Measurements from ENCODE around the gene RAB9A. TPM values are rescaled to one million over a fixed set of nuclear protein-coding genes. Genes with fewer than 3 reads are reported as not detected.

The RAB9A gene
- total and polyA plus RNA-seq, 4 donors, result 9.0 to 22.9 (median 12.0) TPM

GRCh38 chrX:13700380-13700779, 11.5 kb downstream of the RAB9A start:
- Histone ChIP-seq H3K4me1 (ENCODE audit: control insufficient read depth in 4 of 4, insufficient read depth in 4 of 4, low read length in 3 of 4) (peaks cover 0 to 2% (median 0%) of the 10 kb centered on the region in 4 donors), H3K4me3 (ENCODE audit: low read depth in 1 of 3, low read length in 3 of 3) (no peak overlapping the region), H3K9me3 (ENCODE audit: control insufficient read depth in 4 of 4, low read length in 3 of 4) (no peaks in the 10 kb centered on the region), H3K36me3 (ENCODE audit: control insufficient read depth in 4 of 4, insufficient read depth in 3 of 4, low read depth in 1 of 4, low read length in 3 of 4) (no peaks in the 10 kb centered on the region), H3K9ac (ENCODE audit: low read depth in 1 of 2, low read length in 2 of 2) (no peak overlapping the region), H3K27ac (ENCODE audit: low read depth in 1 of 2, low read length in 2 of 2) (no peak overlapping the region), H3K27me3 (ENCODE audit: control insufficient read depth in 4 of 4, insufficient read depth in 4 of 4, low read length in 3 of 4) (no peaks in the 10 kb centered on the region)
- TF ChIP-seq FOXA1 (IDR thresholded peaks at IDR 0.05) (no peak), NR2F2 (IDR thresholded peaks at IDR 0.05) (no peak), TAF1 (conservative IDR thresholded peaks at IDR 0.05) (no peak)
- TF ChIP-seq, protein P1, sequence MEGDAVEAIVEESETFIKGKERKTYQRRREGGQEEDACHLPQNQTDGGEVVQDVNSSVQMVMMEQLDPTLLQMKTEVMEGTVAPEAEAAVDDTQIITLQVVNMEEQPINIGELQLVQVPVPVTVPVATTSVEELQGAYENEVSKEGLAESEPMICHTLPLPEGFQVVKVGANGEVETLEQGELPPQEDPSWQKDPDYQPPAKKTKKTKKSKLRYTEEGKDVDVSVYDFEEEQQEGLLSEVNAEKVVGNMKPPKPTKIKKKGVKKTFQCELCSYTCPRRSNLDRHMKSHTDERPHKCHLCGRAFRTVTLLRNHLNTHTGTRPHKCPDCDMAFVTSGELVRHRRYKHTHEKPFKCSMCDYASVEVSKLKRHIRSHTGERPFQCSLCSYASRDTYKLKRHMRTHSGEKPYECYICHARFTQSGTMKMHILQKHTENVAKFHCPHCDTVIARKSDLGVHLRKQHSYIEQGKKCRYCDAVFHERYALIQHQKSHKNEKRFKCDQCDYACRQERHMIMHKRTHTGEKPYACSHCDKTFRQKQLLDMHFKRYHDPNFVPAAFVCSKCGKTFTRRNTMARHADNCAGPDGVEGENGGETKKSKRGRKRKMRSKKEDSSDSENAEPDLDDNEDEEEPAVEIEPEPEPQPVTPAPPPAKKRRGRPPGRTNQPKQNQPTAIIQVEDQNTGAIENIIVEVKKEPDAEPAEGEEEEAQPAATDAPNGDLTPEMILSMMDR (IDR thresholded peaks at IDR 0.05; ENCODE audit: low read depth, low read length, missing input control), result no peak
- TF ChIP-seq, protein P2, sequence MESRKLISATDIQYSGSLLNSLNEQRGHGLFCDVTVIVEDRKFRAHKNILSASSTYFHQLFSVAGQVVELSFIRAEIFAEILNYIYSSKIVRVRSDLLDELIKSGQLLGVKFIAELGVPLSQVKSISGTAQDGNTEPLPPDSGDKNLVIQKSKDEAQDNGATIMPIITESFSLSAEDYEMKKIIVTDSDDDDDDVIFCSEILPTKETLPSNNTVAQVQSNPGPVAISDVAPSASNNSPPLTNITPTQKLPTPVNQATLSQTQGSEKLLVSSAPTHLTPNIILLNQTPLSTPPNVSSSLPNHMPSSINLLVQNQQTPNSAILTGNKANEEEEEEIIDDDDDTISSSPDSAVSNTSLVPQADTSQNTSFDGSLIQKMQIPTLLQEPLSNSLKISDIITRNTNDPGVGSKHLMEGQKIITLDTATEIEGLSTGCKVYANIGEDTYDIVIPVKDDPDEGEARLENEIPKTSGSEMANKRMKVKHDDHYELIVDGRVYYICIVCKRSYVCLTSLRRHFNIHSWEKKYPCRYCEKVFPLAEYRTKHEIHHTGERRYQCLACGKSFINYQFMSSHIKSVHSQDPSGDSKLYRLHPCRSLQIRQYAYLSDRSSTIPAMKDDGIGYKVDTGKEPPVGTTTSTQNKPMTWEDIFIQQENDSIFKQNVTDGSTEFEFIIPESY (IDR thresholded peaks at IDR 0.05), result no peak
- 58% methylated on average over 4 of the region's 4 CpGs for WGBS
- no peak for DNase-seq (ENCODE audit: low spot score)

DNA sequence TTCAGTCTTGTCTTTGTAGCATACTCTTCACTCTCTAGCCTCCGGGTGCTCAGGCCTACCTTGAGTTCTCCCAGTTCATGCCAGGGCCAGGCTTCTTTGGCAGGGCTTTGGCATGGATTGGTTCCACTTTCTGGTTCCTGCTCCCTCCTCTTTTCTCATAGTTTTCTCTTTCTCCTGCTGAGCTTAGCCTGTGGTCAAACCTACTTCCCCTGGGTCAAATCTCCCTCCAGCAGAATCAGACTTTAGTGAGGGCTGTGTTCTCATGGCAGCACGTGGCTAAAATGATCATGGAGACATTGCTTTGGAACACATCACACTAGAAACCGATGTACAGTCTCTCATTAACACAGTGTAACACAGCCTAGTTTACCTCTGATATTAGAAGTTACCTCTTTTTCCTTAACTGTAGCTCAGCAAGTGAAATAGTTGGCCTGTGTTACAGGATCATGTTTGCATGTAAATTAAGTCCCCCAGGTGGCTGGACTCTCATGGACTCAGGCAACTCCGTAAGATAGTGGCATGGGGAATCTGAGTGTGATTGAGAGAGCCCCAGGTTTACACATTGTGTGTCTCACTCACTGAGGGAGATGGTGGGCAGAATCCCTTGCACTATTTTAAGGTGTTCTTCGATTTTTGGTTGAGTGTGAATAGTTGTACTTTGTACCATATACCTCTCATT, 13.3 kb downstream of the RAB9A start:
- H3K9me3 ChIP-seq (ENCODE audit: control insufficient read depth in 4 of 4, low read length in 3 of 4), result no peaks in the 10 kb centered on the region
- peaks cover 0 to 2% (median 0%) of the 10 kb centered on the region in 4 donors for H3K4me1 ChIP-seq (ENCODE audit: control insufficient read depth in 4 of 4, insufficient read depth in 4 of 4, low read length in 3 of 4)
- TF ChIP-seq YY1 (IDR thresholded peaks at IDR 0.05) (no peak), ATF3 (IDR thresholded peaks at IDR 0.05) (no peak), RXRA (IDR thresholded peaks at IDR 0.05) (no peak), NR2F2 (IDR thresholded peaks at IDR 0.05) (no peak), EGR1 (IDR thresholded peaks at IDR 0.05; ENCODE audit: low read depth in 2 of 2) (no peak), HNF4G (IDR thresholded peaks at IDR 0.05) (no peak), REST (IDR thresholded peaks at IDR 0.05) (no peak), JUND (IDR thresholded peaks at IDR 0.05) (no peak), TAF1 (conservative IDR thresholded peaks at IDR 0.05) (no peak), GABPA (IDR thresholded peaks at IDR 0.05 in 1 of 2, conservative IDR thresholded peaks at IDR 0.05 in 1 of 2) (no peak), MAX (IDR thresholded peaks at IDR 0.05) (no peak), FOXA1 (IDR thresholded peaks at IDR 0.05) (no peak), FOXA2 (IDR thresholded peaks at IDR 0.05) (no peak), SP1 (IDR thresholded peaks at IDR 0.05) (no peak)
- TF ChIP-seq, protein P1 (IDR thresholded peaks at IDR 0.05; ENCODE audit: low read depth, low read length, missing input control), result no peak
- TF ChIP-seq, protein P2 (IDR thresholded peaks at IDR 0.05), result no peak
- H3K9ac ChIP-seq (ENCODE audit: low read depth in 1 of 2, low read length in 2 of 2), result no peak overlapping the region
- no peaks in the 10 kb centered on the region for H3K36me3 ChIP-seq (ENCODE audit: control insufficient read depth in 4 of 4, insufficient read depth in 3 of 4, low read depth in 1 of 4, low read length in 3 of 4)
- 89% methylated on average over 5 of the region's 5 CpGs for WGBS
- DNase-seq (ENCODE audit: low spot score), result no peak
- no peak overlapping the region for H3K4me3 ChIP-seq (ENCODE audit: low read depth in 1 of 3, low read length in 3 of 3)
- H3K27me3 ChIP-seq (ENCODE audit: control insufficient read depth in 4 of 4, insufficient read depth in 4 of 4, low read length in 3 of 4), result no peaks in the 10 kb centered on the region
- no peak overlapping the region for H3K27ac ChIP-seq (ENCODE audit: low read depth in 1 of 2, low read length in 2 of 2)
